K562 (cell line): Measurements from ENCODE around the gene RAD21L1. TPM values are rescaled to one million over a fixed set of nuclear protein-coding genes. Genes with fewer than 3 reads are reported as not detected.

Experiments used
- ATAC-seq: fragments of 200-7000 bp; cut with Tn5 transposase; 3 replicates; pipeline ENCODE4 v1.9.1; 2020; ENCODE audit warnings: moderate library complexity
- BruUV-seq: library from RNA; stranded (reverse); fragments of 400-500 nt; replicated peaks from 2 replicates; lab custom pipeline; 2021; lab: Mats Ljungman, UMichigan
- CTCF ChIA-PET: fragments of 300-600 bp; formaldehyde crosslinking; extraction: SDS; loops from one replicate; lab custom pipeline; 2021; ENCODE audit warnings: low intra/inter-chr PET ratio; lab: Yijun Ruan, JAX
- POLR2A ChIA-PET: fragments of 300-600, 350-650 bp; sonication (Branson Sonifier 250); formaldehyde crosslinking; extraction: SDS; loops from one replicate; lab custom pipeline; 2021; ENCODE audit warnings: antibody characterized with exemption, inconsistent platforms; lab: Yijun Ruan, JAX
- DNase-seq, 4 experiments: peaks; one replicate each; pipeline versions ENCODE4 v3.0.0 to v3.0.0-alpha.2; 2011 to 2018; ENCODE audit warnings: low spot score in 3 of 4, mixed read lengths in 3 of 4; ENCODE audit errors: extremely low read depth in 1 of 4
- FAIRE-seq: peaks from 2 replicates; lab custom pipeline; 2011; peaks lifted over from hg19 to GRCh38; lab: Jason Lieb, UNC
- H2AFZ ChIP-seq: 2 replicates; pipeline ENCODE4 v1.6.0; 2011; ENCODE audit warnings: low read depth, low read length, control low read depth, inconsistent platforms
- H3K27ac ChIP-seq: fragments of 200-600 bp; 3 replicates; pipeline ENCODE4 v1.8.0; 2011; ENCODE audit warnings: low read depth, mild to moderate bottlenecking, control low read depth, inconsistent platforms, low read length, moderate library complexity, mixed read lengths; ENCODE audit errors: extremely low read depth
- H3K27me3 ChIP-seq, 2 experiments: fragments of 300-600 bp in 1 of 2; 2 replicates in 1 of 2; 3 replicates in 1 of 2; pipeline versions ENCODE4 v1.6.0 to v1.8.0; 2011; ENCODE audit warnings: inconsistent platforms in 2 of 2, low read length in 2 of 2, mild to moderate bottlenecking in 1 of 2, mixed read lengths in 1 of 2, moderate library complexity in 1 of 2; ENCODE audit not compliant: control insufficient read depth in 2 of 2, insufficient read depth in 2 of 2
- H3K36me3 ChIP-seq: fragments of 300-600 bp; 3 replicates; pipeline ENCODE4 v1.8.0; 2011; ENCODE audit warnings: mild to moderate bottlenecking, low read length, inconsistent platforms; ENCODE audit not compliant: control insufficient read depth, insufficient read depth
- H3K4me1 ChIP-seq, 2 experiments: fragments of 200-600 bp in 1 of 2; replicated peaks in 1 of 2; 2 replicates in 1 of 2; 3 replicates in 1 of 2; pipeline versions ENCODE4 v1.5.1 to v1.8.0; 2011; ENCODE audit warnings: inconsistent platforms in 2 of 2, low read length in 2 of 2, mild to moderate bottlenecking in 1 of 2, mixed read lengths in 1 of 2, moderate library complexity in 1 of 2; ENCODE audit not compliant: control insufficient read depth in 2 of 2, insufficient read depth in 2 of 2
- H3K4me2 ChIP-seq: 2 replicates; pipeline ENCODE4 v1.6.1; 2011; ENCODE audit warnings: low read length, control low read depth, inconsistent platforms, mixed read lengths; ENCODE audit not compliant: insufficient read depth
- H3K4me3 ChIP-seq: fragments of 200-600 bp; sonication (generic), shearing (Covaris generic); 2 replicates; pipeline ENCODE4 v1.5.1; 2016; ENCODE audit warnings: control low read depth, inconsistent platforms
- H3K79me2 ChIP-seq: fragments of 200-600 bp; 3 replicates; pipeline ENCODE4 v1.8.0; 2011; ENCODE audit warnings: low read length, inconsistent platforms; ENCODE audit not compliant: control insufficient read depth, insufficient read depth
- H3K9ac ChIP-seq, 2 experiments: 2 replicates each; pipeline versions ENCODE4 v1.6.0 to v1.6.1; 2011; ENCODE audit warnings: low read depth in 2 of 2, low read length in 2 of 2, control low read depth in 1 of 2, inconsistent platforms in 1 of 2, mild to moderate bottlenecking in 1 of 2, mixed read lengths in 1 of 2; ENCODE audit not compliant: insufficient read depth in 1 of 2
- H3K9me1 ChIP-seq: one replicate; pipeline ENCODE4 v1.6.0; 2011; ENCODE audit warnings: inconsistent platforms, mild to moderate bottlenecking, low read length, moderate library complexity; ENCODE audit not compliant: control insufficient read depth, insufficient read depth
- H3K9me3 ChIP-seq: replicated peaks from 2 replicates; pipeline ENCODE4 v1.5.1; 2011; ENCODE audit warnings: low read depth, low read length, inconsistent platforms; ENCODE audit not compliant: control insufficient read depth, insufficient read depth
- H4K20me1 ChIP-seq: replicated peaks from 2 replicates; pipeline ENCODE4 v1.6.1; 2011; ENCODE audit warnings: low read length, inconsistent platforms, mixed read lengths; ENCODE audit not compliant: control insufficient read depth, insufficient read depth
- CBFA2T2 ChIP-seq: fragments of 450-650 bp; conservative IDR thresholded peaks from 2 replicates; pipeline ENCODE4 v1.6.1; 2017; ENCODE audit warnings: mild to moderate bottlenecking
- IRF2 ChIP-seq: sonication (generic); formaldehyde crosslinking; IDR thresholded peaks from 2 replicates; pipeline ENCODE4 v1.8.1; 2022; ENCODE audit warnings: mild to moderate bottlenecking, missing genetic modification reagents
- MTA2 ChIP-seq: fragments of 450-650 bp; IDR thresholded peaks from 2 replicates; pipeline ENCODE4 v1.6.1; 2016; ENCODE audit warnings: low read depth
- PRDM10 ChIP-seq: fragments of 450-650 bp; IDR thresholded peaks from 2 replicates; pipeline ENCODE4 v1.6.1; 2018; ENCODE audit not compliant: partially characterized antibody
- TAF9B ChIP-seq: fragments of 450-650 bp; IDR thresholded peaks from 2 replicates; pipeline ENCODE4 v1.6.1; 2018; ENCODE audit warnings: mild to moderate bottlenecking; ENCODE audit not compliant: partially characterized antibody
- TOE1 ChIP-seq, 2 experiments: fragments of 450-650 bp in 1 of 2; sonication (generic) in 1 of 2; formaldehyde crosslinking in 1 of 2; IDR thresholded peaks; 2 replicates each; pipeline versions ENCODE4 v1.7.1 to v1.8.0; 2016 to 2022; ENCODE audit warnings: borderline replicate concordance in 2 of 2, mild to moderate bottlenecking in 2 of 2, antibody characterized with exemption in 1 of 2, inconsistent platforms in 1 of 2, low read depth in 1 of 2, missing genetic modification reagents in 1 of 2, moderate library complexity in 1 of 2
- ZBTB2 ChIP-seq: fragments of 450-650 bp; IDR thresholded peaks from 2 replicates; pipeline ENCODE4 v1.6.1; 2016; ENCODE audit warnings: antibody characterized with exemption
- ZNF398 ChIP-seq: fragments of 250-450 bp; sonication (Bioruptor Pico); IDR thresholded peaks from 2 replicates; pipeline ENCODE4 v1.8.0; 2021; ENCODE audit warnings: moderate library complexity, mild to moderate bottlenecking, inconsistent platforms
- ZNF592 ChIP-seq: fragments of 450-650 bp; IDR thresholded peaks from 2 replicates; pipeline ENCODE4 v1.6.1; 2017; ENCODE audit warnings: antibody characterized with exemption, mild to moderate bottlenecking
- WGBS: fragments of 100-300 bp; shearing (Covaris generic); methylation state at CpG from one replicate; pipeline ENCODE4 v1.1.6; 2016; ENCODE audit warnings: low coverage, mixed read lengths; ENCODE audit not compliant: insufficient coverage; ENCODE audit errors: missing lambda C conversion rate; 5-methylcytosine and 5-hydroxymethylcytosine counted together
- in situ Hi-C: fragments of 300-500 bp; cut with MboI; formaldehyde crosslinking; loops from 4 replicates; pipeline ENCODE4 v1.15.0; 2018; ENCODE audit warnings: inconsistent platforms, mixed read lengths
- intact Hi-C: fragments of 100-400 bp; cut with micrococcal nuclease; formaldehyde crosslinking; loops from 2 replicates; pipeline ENCODE4 v1.14.2; 2022
- polyA plus RNA-seq, 8 experiments: library from polyadenylated mRNA; depleted of rRNA in 4 of 8; stranded (reverse) in 5 of 8; unstranded in 3 of 8; fragments of >200 nt; fragmentation: Nextera tagmentation in 2 of 8; fragmentation: Illumina TruSeq in 1 of 8; extraction: Ambion mirVana in 2 of 8; extraction: Trizol in 1 of 8; gene quantifications; 2 replicates each; pipeline versions ENCODE4 v1.2.1 to v1.2.3, GENCODE V29; 2011 to 2014; ENCODE audit warnings: inconsistent platforms in 1 of 8, missing spikeins in 1 of 8
- total RNA-seq, 7 experiments: library from RNA; depleted of rRNA in 6 of 7; stranded (reverse); fragments of >200 nt in 6 of 7; fragmentation: Illumina TruSeq in 2 of 7; extraction: Trizol in 2 of 7; gene quantifications; 2 replicates each; pipeline versions ENCODE4 v1.2.1 to v1.2.3, GENCODE V29; 2011 to 2021; ENCODE audit warnings: low replicate concordance in 1 of 7

RAD21L1 gene
- total and polyA plus RNA-seq, 9 of the 15 experiments (the other 6 are each of a cell fraction or from before 2014, with no cell fraction given): 0.17 to 1.7 (median 0.45) TPM; not detected in 1

- H3K9ac ChIP-seq: peak overlapping the region; percentile 61 to 80; a peak in 3 of 4 replicates
- peak overlapping the region; percentile 63 for H3K27ac ChIP-seq
- H3K27me3 ChIP-seq: no peaks in the 10 kb centered on the region
- FAIRE-seq: peak; percentile 62
- H3K4me1 ChIP-seq: peaks cover 0 to 36% of the 10 kb centered on the region in 2 experiments; a peak in 3 of 5 replicates
- no peaks in the 10 kb centered on the region for H3K9me1 ChIP-seq
- peaks cover 3% of the 10 kb centered on the region; the same call in 1 of the 3 replicates for H3K36me3 ChIP-seq
- ChIA-PET CTCF (no interaction called here), POLR2A (interaction anchor here (0.9 kb wide), 1 partner anchor 12 kb away, joined by 3 read pairs; no protein-coding TSS in a partner anchor)
- WGBS: 21% methylated on average over 3 of the region's 3 CpGs
- no peaks in the 10 kb centered on the region for H4K20me1 ChIP-seq
- peak in 1 of 4 experiments; percentile 52 for DNase-seq
- no TSS peak for BruUV-seq
- intact Hi-C loops (no loop called here), in situ Hi-C loops (no loop called here)
- peak; percentile 80 for ATAC-seq
- no peak overlapping the region for H3K4me3 ChIP-seq
- no peaks in the 10 kb centered on the region for H3K79me2 ChIP-seq
- peak overlapping the region; percentile 46; the same call in 1 of the 2 replicates for H3K4me2 ChIP-seq
- peaks cover 12% of the 10 kb centered on the region for H3K9me3 ChIP-seq
- H2AFZ ChIP-seq: peak overlapping the region; percentile 79
- TF ChIP-seq ZBTB2 (0 out of 2 replicates have a peak, but pooled peaks have one; percentile 26), ZNF398 (CRISPR knock-in tag) (no peak), MTA2 (no peak), PRDM10 (peak; percentile 25), TOE1 (IDR thresholded peaks at IDR 0.05; ENCODE audit: borderline replicate concordance) (no peak), TOE1 (CRISPR knock-in tag; IDR thresholded peaks at IDR 0.05; ENCODE audit: borderline replicate concordance, low read depth) (no peak), TAF9B (peak; percentile 23), IRF2 (no peak), ZNF592 (peak; percentile 55; the same call in 1 of the 2 replicates), CBFA2T2 (0 out of 2 replicates have a peak, but pooled peaks have one; percentile 14)
Measured at GRCh38 chr20:1252416-1252815, 26.6 kb downstream of the RAD21L1 start.
